HG03196 (cell line): Measurements from ENCODE around the gene PTPN22.
A peak's percentile ranks its signal among the peaks of the same experiment; 100 is the strongest.

Source experiments
- ATAC-seq: cut with Tn5 transposase; IDR thresholded peaks from one replicate; pipeline ENCODE4 v1.9.1; 2021; ENCODE audit not compliant: unreplicated experiment

PTPN22 gene

GRCh38 chr1:113887402-113888175, 16.1 kb upstream of the PTPN22 start, which contains the start of gene BCL2L15:
Gene BCL2L15, minus strand, starts transcription at chr1:113887581. Its CDS starts 206 bp downstream, at chr1:113887375.
- no peak for ATAC-seq

GRCh38 chr1:113886417-113887401, 15.2 kb upstream of the PTPN22 start:
- no peak for ATAC-seq

- no peak for ATAC-seq
Measured at GRCh38 chr1:113881661-113882060, 10.1 kb upstream of the PTPN22 start.

- ATAC-seq = no peak
Measured at GRCh38 chr1:113879739-113880038, 8.2 kb upstream of the PTPN22 start.

GRCh38 chr1:113876176-113876575, 4.7 kb upstream of the PTPN22 start:
- no peak for ATAC-seq

- peak; percentile 42 for ATAC-seq
Measured at GRCh38 chr1:113875714-113876113, 4.2 kb upstream of the PTPN22 start.

- ATAC-seq = no peak
Measured at GRCh38 chr1:113874012-113874879, 2.7 kb upstream of the PTPN22 start.

GRCh38 chr1:113872219-113872935, 865 bp upstream of the PTPN22 start:
- no peak for ATAC-seq

- no peak for ATAC-seq
Measured at GRCh38 chr1:113870778-113871177, 734 bp downstream of the PTPN22 start.

GRCh38 chr1:113868387-113869083, 3.0 kb downstream of the PTPN22 start:
- no peak for ATAC-seq

GRCh38 chr1:113861641-113862040, 9.9 kb downstream of the PTPN22 start:
- no peak for ATAC-seq

GRCh38 chr1:113860891-113861290, 10.6 kb downstream of the PTPN22 start:
- no peak for ATAC-seq

GRCh38 chr1:113859478-113860175, 11.9 kb downstream of the PTPN22 start:
- peak; percentile 82 for ATAC-seq

GRCh38 chr1:113858982-113859381, 12.5 kb downstream of the PTPN22 start:
- ATAC-seq = no peak

GRCh38 chr1:113858418-113858817, 13.1 kb downstream of the PTPN22 start:
- ATAC-seq = no peak

- ATAC-seq = no peak
Measured at GRCh38 chr1:113857776-113858175, 13.7 kb downstream of the PTPN22 start.

GRCh38 chr1:113856401-113856790, 15.1 kb downstream of the PTPN22 start:
- no peak for ATAC-seq

- no peak for ATAC-seq
Measured at GRCh38 chr1:113855630-113856400, 15.7 kb downstream of the PTPN22 start.
